ENCODE measurements around the gene SERPINB7.

- TF ChIP-seq CTCF (conservative IDR thresholded peaks at IDR 0.05) (no peak), EZH2 (IDR thresholded peaks at IDR 0.05; ENCODE audit: low read depth) (no peak)
Observed at GRCh38 chr18:63773551-63773950, 1.7 kb upstream of the SERPINB7 start.

Data from PC-9 (cell line).